Frontal cortex (tissue), 4 donors: ENCODE measurements around the gene EPB41L4B. TPM values are rescaled to one million over a fixed set of nuclear protein-coding genes. Genes with fewer than 3 reads are reported as not detected.
"Not testable (repeated sequence)": the region's sequence is repeated elsewhere in the genome, so short reads cannot be mapped to it uniquely, and the experiment has no call there.

Source experiments
- DNase-seq, 2 donors: peaks; one replicate each; pipeline ENCODE4 v3.0.0; 2012; ENCODE audit warnings: low spot score in 2 of 2
- FAIRE-seq: peaks from 2 replicates; lab custom pipeline; 2012; peaks lifted over from hg19 to GRCh38; lab: Jason Lieb, UNC
- small RNA-seq: library from RNA; depleted of rRNA; stranded (forward); fragments of <200 nt; gene quantifications from one replicate; pipeline ENCODE3, GENCODE V24; 2014
- total RNA-seq: library from RNA; depleted of rRNA; stranded (reverse); fragments of >200 nt; gene quantifications from one replicate; pipeline ENCODE4 v1.2.3, GENCODE V29; 2014
- donor health status: control.
- donor health status: control.
- donor health status: control.

EPB41L4B gene
- total RNA-seq, 1 donor from 2014 or later = 2.9 TPM

DNA sequence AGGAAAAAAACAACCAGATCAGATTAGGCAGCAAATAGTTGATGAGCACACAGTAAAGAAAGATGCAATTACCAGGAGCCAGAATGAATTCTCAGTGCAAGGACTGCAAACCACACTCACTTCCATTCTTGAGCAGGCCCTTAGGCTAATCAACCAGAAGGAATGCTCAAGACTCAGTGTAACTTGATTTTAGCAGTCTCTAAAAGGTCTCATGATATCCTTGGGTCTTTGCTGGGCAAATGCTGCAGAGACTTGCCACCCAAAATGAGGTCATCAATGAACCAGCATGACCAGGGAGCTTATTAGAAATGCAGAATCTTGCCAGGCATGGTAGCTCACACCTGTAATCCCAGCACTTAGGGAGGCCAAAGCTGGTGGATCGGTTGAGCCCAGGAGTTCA, 181.0 kb downstream of the EPB41L4B start:
- FAIRE-seq (no peak), DNase-seq (no peak)

GRCh38 chr9:109138421-109138820, 182.4 kb downstream of the EPB41L4B start:
- no peak for FAIRE-seq

DNA sequence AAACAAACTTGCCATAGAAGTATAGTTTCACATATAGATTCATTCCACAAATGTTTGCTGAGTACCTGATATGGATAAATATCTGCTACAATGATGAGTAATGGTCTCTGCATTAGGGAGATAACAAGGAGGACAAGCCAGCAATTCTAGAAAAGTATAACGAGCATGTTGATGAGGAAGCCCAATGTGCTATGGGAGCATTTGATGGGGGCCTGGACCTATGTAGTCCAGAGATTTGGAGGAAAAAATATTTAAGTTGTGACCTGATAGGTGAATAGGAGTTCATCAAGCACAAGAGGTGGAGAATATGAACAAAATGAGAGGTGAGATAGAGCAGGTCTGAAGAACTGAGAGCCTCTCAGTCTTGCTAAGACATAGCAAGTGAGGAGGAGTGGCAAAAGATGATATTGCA, 186.7 kb downstream of the EPB41L4B start:
- DNase-seq = no peak
- no peak for FAIRE-seq

More at GRCh38 chr9:109138421-109138820, 182.4 kb downstream of the EPB41L4B start:
- no peak for DNase-seq

DNA sequence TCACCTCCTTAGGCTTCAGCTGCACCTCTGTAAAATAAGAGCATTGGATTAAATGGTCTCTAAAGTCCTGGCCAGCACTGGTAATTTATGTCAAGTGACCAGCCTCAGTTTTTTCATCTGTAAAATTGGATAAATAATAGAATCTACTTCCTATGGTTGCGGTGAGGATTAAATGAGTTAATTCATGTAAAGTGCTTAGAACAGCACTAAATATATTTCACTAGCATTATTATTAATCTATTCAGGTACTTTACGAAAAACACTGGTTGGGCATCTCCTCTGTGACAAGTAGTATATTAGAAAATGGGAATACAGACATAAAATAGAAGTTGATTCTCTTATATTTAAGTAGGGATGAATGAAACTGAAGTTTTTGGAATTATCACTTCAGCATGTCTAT, 187.3 kb downstream of the EPB41L4B start:
- no peak for DNase-seq
- FAIRE-seq = no peak

DNA sequence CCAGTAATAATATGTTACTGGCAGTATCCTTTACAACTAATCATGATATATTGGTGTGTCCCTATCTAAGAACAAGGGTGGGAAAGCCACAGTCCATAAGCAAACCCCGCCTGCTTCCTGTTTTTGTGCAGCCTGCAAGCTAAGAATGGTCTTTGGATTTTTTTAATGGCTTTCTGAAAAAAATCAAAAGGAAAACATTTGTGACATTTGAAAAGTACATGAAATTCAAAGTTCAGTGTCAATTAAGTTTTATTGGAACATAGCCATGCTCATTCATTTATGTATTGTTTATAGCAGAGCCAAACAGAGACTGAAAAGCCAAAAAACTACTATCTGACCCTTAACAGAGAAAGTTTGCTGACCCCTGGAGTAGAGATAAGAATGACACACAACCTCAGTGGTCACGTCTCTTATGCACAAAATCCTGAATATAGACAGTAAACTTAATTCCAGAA, 188.3 kb downstream of the EPB41L4B start:
- DNase-seq (no peak), FAIRE-seq (no peak)

DNA sequence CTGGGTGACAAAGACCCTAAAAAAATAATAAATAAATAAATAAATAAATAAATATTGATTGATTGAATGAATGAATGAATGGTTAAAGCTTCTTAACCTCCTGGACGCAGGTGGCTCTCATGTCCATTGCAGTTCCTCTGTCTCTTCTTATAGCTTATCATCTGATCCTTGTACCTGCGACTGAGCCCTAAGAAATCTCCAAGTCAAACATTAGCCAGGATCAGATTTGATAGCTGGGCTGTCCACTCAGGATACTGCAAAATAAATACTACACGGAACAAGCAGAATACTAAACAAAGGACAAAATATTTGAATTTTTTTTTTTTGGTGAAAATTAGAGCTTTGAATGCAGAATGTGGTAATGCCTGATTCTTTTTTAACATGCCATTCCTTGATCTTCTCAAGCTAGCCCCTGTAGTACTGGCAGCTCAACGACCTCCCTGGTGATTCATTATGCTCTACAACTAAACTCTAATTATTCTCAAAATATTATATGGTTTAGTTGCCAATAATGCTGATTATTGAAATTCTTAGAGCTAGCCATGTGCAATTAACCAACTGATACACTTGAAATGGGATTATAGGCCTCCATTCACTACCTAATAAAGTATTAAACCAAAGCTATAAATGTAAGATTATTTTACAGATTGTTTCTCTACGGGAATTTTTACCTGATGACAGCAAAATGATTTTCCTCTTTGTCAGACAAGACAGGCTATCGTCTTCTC, 191.2 kb downstream of the EPB41L4B start:
- FAIRE-seq = no peak
- no peak for DNase-seq

DNA sequence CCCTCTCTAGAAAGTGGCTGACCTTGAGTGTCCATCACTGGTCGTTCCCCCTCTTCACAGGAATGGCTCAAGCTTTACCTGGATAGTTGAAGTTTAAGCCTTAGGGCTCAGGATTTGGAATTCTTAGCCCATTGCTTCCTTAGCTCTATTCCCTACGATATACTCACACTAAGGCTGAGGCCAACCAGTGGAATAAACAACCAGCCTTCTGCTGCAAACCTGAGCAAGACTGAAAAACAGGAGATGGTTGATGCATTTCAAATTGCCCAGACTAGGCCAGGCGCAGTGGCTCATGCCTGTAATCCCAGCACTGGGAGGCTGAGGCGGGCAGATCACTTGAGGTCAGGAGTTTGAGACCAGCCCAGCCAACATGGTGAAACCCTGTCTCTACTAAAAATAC, 194.2 kb downstream of the EPB41L4B start:
- FAIRE-seq, DNase-seq: not testable (repeated sequence)

DNA sequence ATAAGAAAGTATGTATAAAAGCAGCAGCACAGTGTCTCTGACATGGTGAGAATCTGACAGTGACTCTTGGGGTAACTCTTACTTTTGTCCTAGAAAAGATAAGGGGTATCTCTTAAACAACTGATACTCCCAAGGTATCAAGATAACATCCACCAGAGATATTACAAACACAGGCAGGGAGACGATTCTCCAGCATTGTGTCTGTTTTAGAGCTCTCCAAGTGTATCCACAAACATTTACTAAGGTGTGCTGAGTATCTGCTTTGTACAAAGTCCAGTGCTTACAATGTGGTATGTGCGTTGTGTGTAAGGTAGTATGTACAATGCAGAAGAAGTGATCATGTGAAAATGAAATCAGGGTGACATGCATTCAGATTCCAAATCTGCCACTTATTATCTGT, 196.7 kb downstream of the EPB41L4B start:
- DNase-seq (no peak), FAIRE-seq (no peak)

DNA sequence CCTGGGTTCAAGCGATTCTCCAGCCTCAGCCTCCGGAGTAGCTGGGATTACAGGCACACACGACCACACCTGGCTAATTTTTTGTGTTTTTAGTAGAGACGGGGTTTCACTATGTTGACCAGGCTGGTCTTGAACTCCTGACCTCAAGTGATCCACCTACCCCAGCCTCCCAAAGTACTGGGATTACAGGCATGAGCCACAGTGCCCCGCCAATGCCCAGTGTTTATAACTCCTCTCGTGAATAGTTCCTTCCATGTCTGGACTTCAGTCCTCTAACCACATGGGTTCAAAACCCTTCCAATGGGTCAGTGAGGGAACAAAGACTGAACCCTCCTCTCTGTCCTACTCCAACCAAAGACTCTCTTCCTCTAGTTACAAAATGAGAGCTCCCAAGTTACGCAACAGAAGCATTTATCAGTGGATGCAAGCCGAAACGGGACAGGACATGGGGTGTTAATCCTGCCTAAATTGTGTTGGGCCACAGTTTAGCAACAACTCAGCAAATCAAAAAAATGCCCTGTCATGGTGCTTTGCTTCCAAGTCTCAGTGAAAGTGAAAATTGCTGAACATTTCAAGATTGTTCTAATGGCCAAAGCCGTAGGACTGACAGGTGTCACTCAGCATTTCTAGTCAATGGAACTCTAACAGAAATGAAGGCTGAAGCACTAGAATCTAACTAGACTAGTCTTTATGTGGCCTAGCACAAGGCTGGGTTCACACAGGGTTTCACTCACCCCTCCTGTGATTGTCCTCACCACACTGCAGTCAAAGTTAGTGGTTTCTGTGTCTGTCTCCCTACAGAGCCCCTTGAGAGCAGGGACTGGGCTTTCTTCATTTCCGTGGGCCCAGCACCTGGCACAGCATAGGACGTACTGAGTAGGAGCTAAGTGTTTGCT, 197.9 kb downstream of the EPB41L4B start:
- DNase-seq = no peak
- no peak for FAIRE-seq

Small RNA genes lying within 50 kb of the gene (small RNA-seq; reads per million reads assigned to genes)
- gene RF00019 (not detected), gene RNU6-984P (not detected)

Other genes starting within 250 kb of the EPB41L4B start
- gene TMEM245, start 201.1 kb downstream of the EPB41L4B start, total RNA-seq = 67.3 TPM
- 66.9 TPM for gene FRRS1L, start 153.8 kb downstream of the EPB41L4B start, total RNA-seq
- 3.3 TPM for gene PTPN3, start 177.2 kb upstream of the EPB41L4B start, total RNA-seq